ENCODE data around the gene RPS13.
"Not testable (repeated sequence)": the region's sequence is repeated elsewhere in the genome, so short reads cannot be mapped to it uniquely, and the experiment has no call there.

Gene RPS13

DNA sequence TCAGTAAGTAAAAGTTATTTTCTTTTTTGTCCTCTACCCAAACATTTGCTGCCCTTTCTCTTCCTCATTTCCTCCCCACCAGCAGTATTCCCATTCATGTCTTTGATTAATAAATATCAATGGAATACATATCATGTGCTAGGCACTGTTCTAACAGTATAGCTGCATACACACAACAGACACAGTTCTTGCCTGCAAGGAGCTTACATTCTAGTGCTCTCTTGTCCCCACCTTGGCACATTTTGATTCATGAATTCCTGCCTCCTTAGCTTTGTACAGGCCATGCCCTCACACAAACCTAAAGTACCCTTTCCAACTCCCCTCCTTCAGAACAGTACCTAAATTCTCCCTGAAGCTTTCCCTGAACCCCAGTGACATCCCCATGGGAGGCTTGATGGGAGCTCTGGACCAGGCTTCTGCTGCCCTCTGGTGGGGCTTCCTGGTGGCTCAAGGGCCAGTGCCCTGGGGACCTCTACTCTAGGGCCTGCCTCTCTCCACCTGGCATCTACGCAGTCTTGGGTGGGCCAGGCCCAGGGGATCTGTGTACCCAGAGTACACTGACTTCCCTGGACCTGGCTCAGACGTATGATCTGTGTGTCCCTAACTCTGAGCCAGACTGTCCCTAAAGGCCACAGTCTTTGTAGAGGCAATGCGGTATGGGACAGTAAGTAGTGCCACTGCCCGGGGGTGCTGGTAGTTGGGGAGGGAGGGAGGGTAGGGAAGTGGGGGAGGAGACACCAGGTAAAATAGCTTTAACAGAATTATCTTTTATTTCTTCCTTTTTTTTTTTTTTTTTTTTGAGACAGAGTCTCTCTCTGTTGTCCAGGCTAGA lies 14.1 kb downstream of the RPS13 start:
- no CpG with 5 or more reads among the region's 4 CpGs for WGBS (ENCODE audit: extremely low coverage, insufficient coverage, insufficient read length)
- H3K4ac ChIP-seq (ENCODE audit: low read depth, low read length): no peak overlapping the region
- H2BK12ac ChIP-seq (ENCODE audit: low read length): no peak overlapping the region
- peak; percentile 53 to 69 for DNase-seq
- H4K8ac ChIP-seq (ENCODE audit: low read depth, low read length): no peak overlapping the region
- no peaks in the 10 kb centered on the region for H3K79me2 ChIP-seq (ENCODE audit: control insufficient read depth, insufficient read depth, low read length, poor library complexity)
- no peaks in the 10 kb centered on the region for H3K4me1 ChIP-seq (ENCODE audit: control insufficient read depth in 1 of 2, insufficient read depth in 2 of 2, low read length in 2 of 2)
- no peak overlapping the region for H2AFZ ChIP-seq (ENCODE audit: insufficient read depth, low read length, poor library complexity)
- H3K14ac ChIP-seq (ENCODE audit: low read length): no peak overlapping the region
- no peak overlapping the region for H3K4me2 ChIP-seq (ENCODE audit: low read length)
- H3K27ac ChIP-seq (ENCODE audit: low read depth, low read length): no peak overlapping the region
- no peak overlapping the region for H3K9ac ChIP-seq (ENCODE audit: low read length)
- H2BK5ac ChIP-seq (ENCODE audit: low read depth, low read length, poor library complexity): no peak overlapping the region
- H2AK5ac ChIP-seq (ENCODE audit: low read length): no peak overlapping the region
- no peaks in the 10 kb centered on the region for H3K79me1 ChIP-seq (ENCODE audit: low read length)
- no peak overlapping the region for H3K4me3 ChIP-seq (ENCODE audit: low read depth, low read length)
- H3K9me3 ChIP-seq (ENCODE audit: insufficient read depth, low read depth, low read length): no peaks in the 10 kb centered on the region
- H3K36me3 ChIP-seq (ENCODE audit: control insufficient read depth in 1 of 2, insufficient read depth in 2 of 2, low read length in 2 of 2): no peaks in the 10 kb centered on the region
- H3K27me3 ChIP-seq (ENCODE audit: insufficient read depth, low read length): no peaks in the 10 kb centered on the region
- no peak overlapping the region for H4K12ac ChIP-seq (ENCODE audit: low read depth, low read length)
- H3K23ac ChIP-seq (ENCODE audit: low read length): no peak overlapping the region
- no peak overlapping the region for H2BK120ac ChIP-seq (ENCODE audit: insufficient read depth, low read length, poor library complexity)
- H4K91ac ChIP-seq (ENCODE audit: low read depth, low read length): no peak overlapping the region
- H3K18ac ChIP-seq (ENCODE audit: low read length): no peak overlapping the region

DNA sequence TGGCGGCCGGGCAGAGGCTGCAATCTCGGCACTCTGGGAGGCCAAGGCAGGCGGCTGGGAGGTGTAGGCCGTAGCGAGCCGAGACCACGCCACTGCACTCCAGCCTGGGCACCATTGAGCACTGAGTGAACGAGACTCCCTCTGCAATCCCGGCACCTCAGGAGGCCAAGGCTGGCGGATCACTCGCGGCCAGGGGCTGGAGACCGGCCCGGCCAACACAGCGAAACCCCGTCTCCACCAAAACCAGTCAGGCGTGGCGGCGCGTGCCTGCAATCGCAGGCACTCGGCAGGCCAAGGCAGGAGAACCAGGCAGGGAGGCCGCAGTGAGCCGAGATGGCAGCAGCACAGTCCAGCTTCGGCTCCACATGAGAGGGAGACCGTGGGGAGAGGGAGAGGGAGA lies 26.3 kb downstream of the RPS13 start:
- not testable (repeated sequence) for H3K27me3 ChIP-seq (ENCODE audit: insufficient read depth, low read length); H3K27ac ChIP-seq (ENCODE audit: low read depth, low read length); H3K18ac ChIP-seq (ENCODE audit: low read length); H3K23ac ChIP-seq (ENCODE audit: low read length); H3K4me3 ChIP-seq (ENCODE audit: low read depth, low read length); H4K8ac ChIP-seq (ENCODE audit: low read depth, low read length); DNase-seq; H4K12ac ChIP-seq (ENCODE audit: low read depth, low read length); H2AFZ ChIP-seq (ENCODE audit: insufficient read depth, low read length, poor library complexity); H3K79me1 ChIP-seq (ENCODE audit: low read length); H3K9me3 ChIP-seq (ENCODE audit: insufficient read depth, low read depth, low read length); H3K4ac ChIP-seq (ENCODE audit: low read depth, low read length); H2BK120ac ChIP-seq (ENCODE audit: insufficient read depth, low read length, poor library complexity); H3K9ac ChIP-seq (ENCODE audit: low read length); H2BK12ac ChIP-seq (ENCODE audit: low read length); H4K91ac ChIP-seq (ENCODE audit: low read depth, low read length); H3K14ac ChIP-seq (ENCODE audit: low read length); H3K79me2 ChIP-seq (ENCODE audit: control insufficient read depth, insufficient read depth, low read length, poor library complexity); H2AK5ac ChIP-seq (ENCODE audit: low read length); H2BK5ac ChIP-seq (ENCODE audit: low read depth, low read length, poor library complexity); H3K36me3 ChIP-seq (ENCODE audit: control insufficient read depth in 1 of 2, insufficient read depth in 2 of 2, low read length in 2 of 2); H3K4me1 ChIP-seq (ENCODE audit: control insufficient read depth in 1 of 2, insufficient read depth in 2 of 2, low read length in 2 of 2); H3K4me2 ChIP-seq (ENCODE audit: low read length)
- WGBS (ENCODE audit: extremely low coverage, insufficient coverage, insufficient read length): no CpG with 5 or more reads among the region's 27 CpGs

DNA sequence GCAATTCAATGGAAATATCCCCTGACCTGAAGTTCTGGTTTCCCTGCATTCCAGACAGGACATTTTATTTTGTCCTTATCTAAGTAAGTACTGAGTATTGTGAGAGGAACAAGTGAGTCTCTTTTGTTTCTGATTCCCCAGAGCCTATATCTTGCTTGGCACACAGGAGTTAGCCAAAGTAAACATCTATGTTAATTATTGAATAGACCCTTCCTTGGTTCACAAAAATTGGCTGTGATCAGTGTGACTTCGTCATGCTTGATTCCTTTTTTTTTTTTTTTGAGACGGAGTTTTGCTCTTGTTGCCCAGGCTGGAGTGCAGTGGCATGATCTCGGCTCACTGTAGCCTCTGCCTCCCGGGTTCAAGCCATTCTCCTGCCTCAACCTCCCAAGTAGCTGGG lies 29.0 kb downstream of the RPS13 start:
- H4K12ac ChIP-seq (ENCODE audit: low read depth, low read length); H3K4me3 ChIP-seq (ENCODE audit: low read depth, low read length); H3K36me3 ChIP-seq (ENCODE audit: control insufficient read depth in 1 of 2, insufficient read depth in 2 of 2, low read length in 2 of 2); H3K14ac ChIP-seq (ENCODE audit: low read length); H2BK120ac ChIP-seq (ENCODE audit: insufficient read depth, low read length, poor library complexity); H3K4ac ChIP-seq (ENCODE audit: low read depth, low read length); H3K9me3 ChIP-seq (ENCODE audit: insufficient read depth, low read depth, low read length); H4K91ac ChIP-seq (ENCODE audit: low read depth, low read length); H3K27me3 ChIP-seq (ENCODE audit: insufficient read depth, low read length); H3K23ac ChIP-seq (ENCODE audit: low read length); H3K4me1 ChIP-seq (ENCODE audit: control insufficient read depth in 1 of 2, insufficient read depth in 2 of 2, low read length in 2 of 2); H2BK12ac ChIP-seq (ENCODE audit: low read length); H3K79me2 ChIP-seq (ENCODE audit: control insufficient read depth, insufficient read depth, low read length, poor library complexity); H2AK5ac ChIP-seq (ENCODE audit: low read length); H2AFZ ChIP-seq (ENCODE audit: insufficient read depth, low read length, poor library complexity); H3K18ac ChIP-seq (ENCODE audit: low read length); H3K9ac ChIP-seq (ENCODE audit: low read length); H3K27ac ChIP-seq (ENCODE audit: low read depth, low read length); H2BK5ac ChIP-seq (ENCODE audit: low read depth, low read length, poor library complexity); DNase-seq; H3K4me2 ChIP-seq (ENCODE audit: low read length); H4K8ac ChIP-seq (ENCODE audit: low read depth, low read length); H3K79me1 ChIP-seq (ENCODE audit: low read length): not testable (repeated sequence)
- no CpG with 5 or more reads among the region's 4 CpGs for WGBS (ENCODE audit: extremely low coverage, insufficient coverage, insufficient read length)

DNA sequence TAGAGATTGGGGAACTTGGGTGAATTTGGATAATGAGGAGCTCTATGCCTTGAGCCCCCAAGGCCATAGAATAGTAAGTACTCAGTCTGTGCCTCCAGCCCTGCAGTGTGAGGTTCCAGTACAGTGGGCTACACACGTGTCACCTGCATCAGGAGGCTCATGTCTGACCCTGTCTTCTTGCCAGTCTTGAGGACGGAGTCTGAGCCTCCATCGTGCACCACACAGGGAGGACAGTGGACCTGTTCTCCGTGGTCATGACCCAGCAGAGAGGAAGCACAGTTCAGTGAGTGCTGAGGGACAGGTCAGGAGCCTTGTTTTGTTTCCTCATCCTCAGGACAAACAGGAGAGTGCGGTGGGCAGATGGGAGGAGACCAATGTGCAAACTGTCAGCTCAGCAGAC lies 30.8 kb downstream of the RPS13 start:
- H2AFZ ChIP-seq (ENCODE audit: insufficient read depth, low read length, poor library complexity): no peak overlapping the region
- H3K4me2 ChIP-seq (ENCODE audit: low read length): no peak overlapping the region
- no peak overlapping the region for H2AK5ac ChIP-seq (ENCODE audit: low read length)
- no peak overlapping the region for H3K18ac ChIP-seq (ENCODE audit: low read length)
- no peak overlapping the region for H3K9ac ChIP-seq (ENCODE audit: low read length)
- no peak overlapping the region for H4K8ac ChIP-seq (ENCODE audit: low read depth, low read length)
- H4K12ac ChIP-seq (ENCODE audit: low read depth, low read length): no peak overlapping the region
- no peak overlapping the region for H2BK12ac ChIP-seq (ENCODE audit: low read length)
- peaks cover 3% of the 10 kb centered on the region for H3K9me3 ChIP-seq (ENCODE audit: insufficient read depth, low read depth, low read length)
- H4K91ac ChIP-seq (ENCODE audit: low read depth, low read length): no peak overlapping the region
- H3K36me3 ChIP-seq (ENCODE audit: control insufficient read depth in 1 of 2, insufficient read depth in 2 of 2, low read length in 2 of 2): no peaks in the 10 kb centered on the region
- no peak for DNase-seq
- no peak overlapping the region for H2BK5ac ChIP-seq (ENCODE audit: low read depth, low read length, poor library complexity)
- H3K79me2 ChIP-seq (ENCODE audit: control insufficient read depth, insufficient read depth, low read length, poor library complexity): no peaks in the 10 kb centered on the region
- H3K27me3 ChIP-seq (ENCODE audit: insufficient read depth, low read length): no peaks in the 10 kb centered on the region
- no peak overlapping the region for H3K27ac ChIP-seq (ENCODE audit: low read depth, low read length)
- H2BK120ac ChIP-seq (ENCODE audit: insufficient read depth, low read length, poor library complexity): no peak overlapping the region
- no peak overlapping the region for H3K14ac ChIP-seq (ENCODE audit: low read length)
- H3K4ac ChIP-seq (ENCODE audit: low read depth, low read length): no peak overlapping the region
- H3K23ac ChIP-seq (ENCODE audit: low read length): no peak overlapping the region
- peaks cover 2% of the 10 kb centered on the region for H3K79me1 ChIP-seq (ENCODE audit: low read length)
- H3K4me3 ChIP-seq (ENCODE audit: low read depth, low read length): no peak overlapping the region
- no CpG with 5 or more reads among the region's 5 CpGs for WGBS (ENCODE audit: extremely low coverage, insufficient coverage, insufficient read length)
- peaks cover 0 to 3% of the 10 kb centered on the region in 2 experiments for H3K4me1 ChIP-seq (ENCODE audit: control insufficient read depth in 1 of 2, insufficient read depth in 2 of 2, low read length in 2 of 2)
